Endothelial cell of umbilical vein (primary cell): Measurements from ENCODE around the gene RAP2A. TPM values are rescaled to one million over a fixed set of nuclear protein-coding genes. Genes with fewer than 3 reads are reported as not detected.

Source experiments
- BruUV-seq: library from RNA; stranded (reverse); fragments of 400-500 nt; replicated peaks from 2 replicates; lab custom pipeline; 2021; lab: Mats Ljungman, UMichigan
- CTCF ChIA-PET: fragments of 300-600, 350-600 bp; sonication (Branson Sonifier 250); formaldehyde crosslinking; loops from one replicate; lab custom pipeline; 2021; ENCODE audit warnings: antibody characterized with exemption, inconsistent platforms; lab: Charles Lee
- POLR2A ChIA-PET: fragments of 300-600, 350-600 bp; sonication (Branson Sonifier 250); formaldehyde crosslinking; loops from one replicate; lab custom pipeline; 2021; ENCODE audit warnings: antibody characterized with exemption, inconsistent platforms; lab: Charles Lee
- DNase-seq: peaks from one replicate; pipeline ENCODE4 v3.0.0-alpha.2; 2011; ENCODE audit warnings: low read depth, low spot score
- FAIRE-seq: peaks from 2 replicates; lab custom pipeline; 2011; peaks lifted over from hg19 to GRCh38; lab: Jason Lieb, UNC
- H2AFZ ChIP-seq: 2 replicates; pipeline ENCODE4 v1.6.0; 2012; ENCODE audit warnings: low read depth, low read length, control low read depth, inconsistent platforms
- H3K27ac ChIP-seq: 2 replicates; pipeline ENCODE4 v1.5.1; 2011; ENCODE audit warnings: low read depth, mild to moderate bottlenecking, control low read depth, low read length, moderate library complexity; ENCODE audit not compliant: insufficient read depth
- H3K27me3 ChIP-seq, 2 experiments: 2 replicates each; pipeline versions ENCODE4 v1.6.0 to v1.6.1; 2011; ENCODE audit warnings: low read length in 2 of 2, mixed read lengths in 1 of 2; ENCODE audit not compliant: control insufficient read depth in 2 of 2, insufficient read depth in 2 of 2
- H3K36me3 ChIP-seq, 2 experiments: 2 replicates in 1 of 2; 3 replicates in 1 of 2; pipeline ENCODE4 v1.5.1; 2011; ENCODE audit warnings: low read length in 2 of 2, mild to moderate bottlenecking in 1 of 2, moderate library complexity in 1 of 2; ENCODE audit not compliant: control insufficient read depth in 2 of 2, insufficient read depth in 2 of 2; ENCODE audit errors: extremely low read depth in 1 of 2
- H3K4me1 ChIP-seq: 3 replicates; pipeline ENCODE4 v1.5.1; 2011; ENCODE audit warnings: mild to moderate bottlenecking, low read length; ENCODE audit not compliant: control insufficient read depth, insufficient read depth; ENCODE audit errors: extremely low read depth
- H3K4me2 ChIP-seq: 2 replicates; pipeline ENCODE4 v1.6.1; 2011; ENCODE audit warnings: low read length, control low read depth, mixed read lengths; ENCODE audit not compliant: insufficient read depth
- H3K4me3 ChIP-seq, 3 experiments: fragments of 200-600 bp in 1 of 3; sonication (generic), shearing (Covaris generic) in 1 of 3; replicated peaks in 1 of 3; 2 replicates each; pipeline ENCODE4 v1.5.1; 2011 to 2016; ENCODE audit warnings: control low read depth in 3 of 3, low read length in 3 of 3, mild to moderate bottlenecking in 2 of 3, inconsistent platforms in 1 of 3, low read depth in 1 of 3, moderate library complexity in 1 of 3; ENCODE audit not compliant: insufficient read depth in 1 of 3
- H3K79me2 ChIP-seq: 2 replicates; pipeline ENCODE4 v1.6.0; 2012; ENCODE audit warnings: low read length, inconsistent platforms; ENCODE audit not compliant: control insufficient read depth, insufficient read depth
- H3K9ac ChIP-seq: replicated peaks from 2 replicates; pipeline ENCODE3; 2011; ENCODE audit warnings: low read length, control low read depth; ENCODE audit not compliant: insufficient read depth; ENCODE audit errors: extremely low read depth
- H3K9me1 ChIP-seq: replicated peaks from 3 replicates; pipeline ENCODE4 v1.6.0; 2011; ENCODE audit warnings: mild to moderate bottlenecking, low read length; ENCODE audit not compliant: control insufficient read depth, insufficient read depth; ENCODE audit errors: extremely low read depth
- H3K9me3 ChIP-seq: replicated peaks from 2 replicates; pipeline ENCODE4 v1.5.1; 2012; ENCODE audit warnings: low read length, inconsistent platforms; ENCODE audit not compliant: control insufficient read depth, insufficient read depth
- H4K20me1 ChIP-seq: replicated peaks from 2 replicates; pipeline ENCODE3; 2011; ENCODE audit warnings: mild to moderate bottlenecking, low read length; ENCODE audit not compliant: control insufficient read depth, insufficient read depth; ENCODE audit errors: extremely low read depth
- EZH2 ChIP-seq: IDR thresholded peaks from 2 replicates; pipeline ENCODE4 v1.6.1; 2012; ENCODE audit warnings: borderline replicate concordance, low read depth, mild to moderate bottlenecking, moderate library complexity, low read length, inconsistent platforms; ENCODE audit not compliant: severe bottlenecking
- FOS ChIP-seq: IDR thresholded peaks from 2 replicates; pipeline ENCODE4 v1.6.1; 2011; ENCODE audit warnings: mild to moderate bottlenecking, low read length, moderate library complexity, borderline replicate concordance; ENCODE audit not compliant: insufficient read depth
- GATA2 ChIP-seq: IDR thresholded peaks from 2 replicates; pipeline ENCODE4 v1.7.0; 2011; ENCODE audit warnings: low read depth, mild to moderate bottlenecking, moderate library complexity, mixed read lengths, low read length; ENCODE audit not compliant: insufficient read length, insufficient read depth
- JUN ChIP-seq: IDR thresholded peaks from 2 replicates; pipeline ENCODE4 v1.6.1; 2011; ENCODE audit warnings: borderline replicate concordance, low read depth; ENCODE audit not compliant: insufficient read length, insufficient read depth
- MYC ChIP-seq: IDR thresholded peaks from one replicate; pipeline ENCODE4 v1.6.1; 2011; ENCODE audit warnings: mild to moderate bottlenecking, low read depth, low read length
- POLR2A ChIP-seq: IDR thresholded peaks from 2 replicates; pipeline ENCODE4 v1.6.1; 2012; ENCODE audit warnings: low read depth, mild to moderate bottlenecking, control low read depth, low read length
- POLR2AphosphoS5 ChIP-seq: IDR thresholded peaks from 2 replicates; pipeline ENCODE4 v1.6.1; 2012; ENCODE audit warnings: low read depth, mild to moderate bottlenecking, control low read depth, low read length, moderate library complexity; ENCODE audit not compliant: insufficient read depth
- dilution Hi-C: fragments of 300-500 bp; cut with MboI; formaldehyde crosslinking; loops from one replicate; pipeline ENCODE4 v1.15.0; 2019; ENCODE audit warnings: low sequenced_read_pairs; ENCODE audit not compliant: extremely low pct_ligation_motif_present
- intact Hi-C: fragments of 100-400 bp; cut with micrococcal nuclease; formaldehyde crosslinking; loops from one replicate; pipeline ENCODE4 v1.10.0; 2022
- polyA plus RNA-seq, 4 experiments: library from polyadenylated mRNA; depleted of rRNA in 3 of 4; stranded (reverse) in 3 of 4; unstranded in 1 of 4; fragments of >200 nt; gene quantifications; 2 replicates each; pipeline versions ENCODE4 v1.2.1 to v1.2.3, GENCODE V29; 2011 to 2012; ENCODE audit warnings: missing spikeins in 1 of 4
- total RNA-seq: library from RNA; stranded (reverse); gene quantifications from 2 replicates; pipeline ENCODE4 v1.2.3, GENCODE V29; 2021
- TF ChIP-seq, protein P1 (sequence below): IDR thresholded peaks from 2 replicates; pipeline ENCODE4 v1.6.1; 2011; ENCODE audit not compliant: insufficient read depth, insufficient read length
- TF ChIP-seq, protein P2 (sequence below), 2 donors: IDR thresholded peaks; 1 replicate in 1 of 2; 2 replicates in 1 of 2; pipeline ENCODE4 v1.5.1; 2011; ENCODE audit warnings: low read length in 2 of 2, mild to moderate bottlenecking in 2 of 2, moderate library complexity in 2 of 2, control low read depth in 1 of 2, inconsistent platforms in 1 of 2, low read depth in 1 of 2; ENCODE audit not compliant: insufficient read depth in 1 of 2; ENCODE audit errors: extremely low read depth in 1 of 2

The RAP2A gene
- total and polyA plus RNA-seq, 2 donors (not counting 3 experiments of a cell fraction or from before 2014, with no cell fraction given), result 7.8 to 44.4 TPM

DNA sequence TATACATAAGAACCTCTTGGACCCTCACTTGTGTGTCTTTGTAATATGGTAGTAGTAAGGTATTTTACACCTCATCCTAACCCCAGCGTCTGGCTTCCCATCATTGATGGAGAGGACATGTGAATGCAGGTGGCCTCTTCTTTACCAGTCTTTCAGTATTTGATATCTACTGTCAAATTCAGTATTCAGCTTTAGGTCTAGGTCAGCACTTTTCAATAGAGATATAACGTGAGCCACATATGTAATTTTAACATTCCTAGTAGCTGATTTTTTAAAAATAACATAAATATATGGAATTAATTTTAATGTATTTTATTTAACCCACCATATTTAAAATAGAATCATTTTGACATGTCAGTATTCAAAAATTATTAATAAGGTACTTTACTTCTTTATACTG is 2.9 kb downstream of the RAP2A start:
- Histone ChIP-seq H3K9me1 (no peaks in the 10 kb centered on the region), H3K9me3 (no peaks in the 10 kb centered on the region), H3K4me1 (peaks cover 29% of the 10 kb centered on the region), H4K20me1 (no peaks in the 10 kb centered on the region), H3K27me3 (no peaks in the 10 kb centered on the region), H2AFZ (no peak overlapping the region), H3K4me3 (no peak overlapping the region), H3K9ac (no peak overlapping the region), H3K79me2 (peaks cover 58% of the 10 kb centered on the region), H3K36me3 (no peaks in the 10 kb centered on the region), H3K27ac (no peak overlapping the region), H3K4me2 (peak overlapping the region; percentile 94)
- intact Hi-C loops, result loop anchor here (1.0 to 10.0 kb wide), 2 partner anchors 8 to 1382 kb away; partner anchors contain the start of gene UGGT2
- TF ChIP-seq GATA2 (no peak), MYC (no peak), FOS (no peak), POLR2A (no peak), EZH2 (no peak), JUN (no peak), POLR2AphosphoS5 (no peak)
- TF ChIP-seq, protein P1, sequence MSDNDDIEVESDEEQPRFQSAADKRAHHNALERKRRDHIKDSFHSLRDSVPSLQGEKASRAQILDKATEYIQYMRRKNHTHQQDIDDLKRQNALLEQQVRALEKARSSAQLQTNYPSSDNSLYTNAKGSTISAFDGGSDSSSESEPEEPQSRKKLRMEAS, result no peak
- TF ChIP-seq, protein P2, sequence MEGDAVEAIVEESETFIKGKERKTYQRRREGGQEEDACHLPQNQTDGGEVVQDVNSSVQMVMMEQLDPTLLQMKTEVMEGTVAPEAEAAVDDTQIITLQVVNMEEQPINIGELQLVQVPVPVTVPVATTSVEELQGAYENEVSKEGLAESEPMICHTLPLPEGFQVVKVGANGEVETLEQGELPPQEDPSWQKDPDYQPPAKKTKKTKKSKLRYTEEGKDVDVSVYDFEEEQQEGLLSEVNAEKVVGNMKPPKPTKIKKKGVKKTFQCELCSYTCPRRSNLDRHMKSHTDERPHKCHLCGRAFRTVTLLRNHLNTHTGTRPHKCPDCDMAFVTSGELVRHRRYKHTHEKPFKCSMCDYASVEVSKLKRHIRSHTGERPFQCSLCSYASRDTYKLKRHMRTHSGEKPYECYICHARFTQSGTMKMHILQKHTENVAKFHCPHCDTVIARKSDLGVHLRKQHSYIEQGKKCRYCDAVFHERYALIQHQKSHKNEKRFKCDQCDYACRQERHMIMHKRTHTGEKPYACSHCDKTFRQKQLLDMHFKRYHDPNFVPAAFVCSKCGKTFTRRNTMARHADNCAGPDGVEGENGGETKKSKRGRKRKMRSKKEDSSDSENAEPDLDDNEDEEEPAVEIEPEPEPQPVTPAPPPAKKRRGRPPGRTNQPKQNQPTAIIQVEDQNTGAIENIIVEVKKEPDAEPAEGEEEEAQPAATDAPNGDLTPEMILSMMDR (IDR thresholded peaks at IDR 0.05; ENCODE audit: extremely low read depth in 1 of 2, insufficient read depth in 1 of 2, low read depth in 1 of 2, low read length in 2 of 2), result no peak
- dilution Hi-C loops, result no loop called here
- POLR2A ChIA-PET, result no interaction called here
- no TSS peak for BruUV-seq
- FAIRE-seq, result no peak
- CTCF ChIA-PET, result interaction anchor here (1.1 kb wide), 1 partner anchor 222 kb away, joined by 3 read pairs; no protein-coding TSS in a partner anchor
- no peak for DNase-seq
